ENCODE results near the gene ARHGEF1.

The ARHGEF1 gene

DNA sequence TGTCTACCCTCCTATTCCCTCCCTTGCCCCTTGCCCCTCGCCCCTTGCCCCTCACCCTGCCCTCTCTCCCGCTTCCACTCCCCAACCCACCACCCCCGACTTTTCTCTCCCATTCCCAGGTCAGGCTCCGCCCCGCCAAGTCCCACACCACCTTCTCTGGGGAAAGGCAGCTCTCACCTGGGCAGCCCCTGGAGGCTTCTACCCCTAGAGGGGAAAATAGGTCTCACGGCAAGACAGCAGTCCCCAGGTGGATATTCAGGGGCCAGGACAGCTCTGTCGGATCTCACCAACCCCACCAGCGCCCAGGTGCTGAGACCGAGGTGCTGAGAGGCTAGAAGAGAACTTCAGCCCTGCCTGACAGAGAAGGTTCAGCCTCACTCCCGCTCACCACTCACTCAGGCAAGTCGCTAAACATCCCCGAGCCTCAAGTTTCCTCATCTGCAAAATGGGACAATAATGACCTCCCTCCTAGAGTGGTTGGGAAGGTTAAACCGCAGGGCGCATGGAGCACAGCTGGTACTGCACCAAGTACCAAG is 46.6 kb downstream of the ARHGEF1 start:
- no peak for TF ChIP-seq SIN3A (IDR thresholded peaks at IDR 0.05; ENCODE audit: borderline replicate concordance, insufficient read depth, low read length)
- TF ChIP-seq, protein P1, sequence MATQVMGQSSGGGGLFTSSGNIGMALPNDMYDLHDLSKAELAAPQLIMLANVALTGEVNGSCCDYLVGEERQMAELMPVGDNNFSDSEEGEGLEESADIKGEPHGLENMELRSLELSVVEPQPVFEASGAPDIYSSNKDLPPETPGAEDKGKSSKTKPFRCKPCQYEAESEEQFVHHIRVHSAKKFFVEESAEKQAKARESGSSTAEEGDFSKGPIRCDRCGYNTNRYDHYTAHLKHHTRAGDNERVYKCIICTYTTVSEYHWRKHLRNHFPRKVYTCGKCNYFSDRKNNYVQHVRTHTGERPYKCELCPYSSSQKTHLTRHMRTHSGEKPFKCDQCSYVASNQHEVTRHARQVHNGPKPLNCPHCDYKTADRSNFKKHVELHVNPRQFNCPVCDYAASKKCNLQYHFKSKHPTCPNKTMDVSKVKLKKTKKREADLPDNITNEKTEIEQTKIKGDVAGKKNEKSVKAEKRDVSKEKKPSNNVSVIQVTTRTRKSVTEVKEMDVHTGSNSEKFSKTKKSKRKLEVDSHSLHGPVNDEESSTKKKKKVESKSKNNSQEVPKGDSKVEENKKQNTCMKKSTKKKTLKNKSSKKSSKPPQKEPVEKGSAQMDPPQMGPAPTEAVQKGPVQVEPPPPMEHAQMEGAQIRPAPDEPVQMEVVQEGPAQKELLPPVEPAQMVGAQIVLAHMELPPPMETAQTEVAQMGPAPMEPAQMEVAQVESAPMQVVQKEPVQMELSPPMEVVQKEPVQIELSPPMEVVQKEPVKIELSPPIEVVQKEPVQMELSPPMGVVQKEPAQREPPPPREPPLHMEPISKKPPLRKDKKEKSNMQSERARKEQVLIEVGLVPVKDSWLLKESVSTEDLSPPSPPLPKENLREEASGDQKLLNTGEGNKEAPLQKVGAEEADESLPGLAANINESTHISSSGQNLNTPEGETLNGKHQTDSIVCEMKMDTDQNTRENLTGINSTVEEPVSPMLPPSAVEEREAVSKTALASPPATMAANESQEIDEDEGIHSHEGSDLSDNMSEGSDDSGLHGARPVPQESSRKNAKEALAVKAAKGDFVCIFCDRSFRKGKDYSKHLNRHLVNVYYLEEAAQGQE (IDR thresholded peaks at IDR 0.05; ENCODE audit: insufficient read depth in 1 of 2, low read depth in 2 of 2, low read length in 2 of 2) = no peak
- no peak for TF ChIP-seq TAF1 (IDR thresholded peaks at IDR 0.05; ENCODE audit: borderline replicate concordance, insufficient read depth, low read length)
- TF ChIP-seq FOXP2 (optimal IDR thresholded peaks at IDR 0.05; ENCODE audit: borderline replicate concordance, extremely low read depth, extremely low read length, insufficient read depth) = no peak
- no peak for TF ChIP-seq POLR2AphosphoS5 (IDR thresholded peaks at IDR 0.05; ENCODE audit: low read depth, low read length)

DNA sequence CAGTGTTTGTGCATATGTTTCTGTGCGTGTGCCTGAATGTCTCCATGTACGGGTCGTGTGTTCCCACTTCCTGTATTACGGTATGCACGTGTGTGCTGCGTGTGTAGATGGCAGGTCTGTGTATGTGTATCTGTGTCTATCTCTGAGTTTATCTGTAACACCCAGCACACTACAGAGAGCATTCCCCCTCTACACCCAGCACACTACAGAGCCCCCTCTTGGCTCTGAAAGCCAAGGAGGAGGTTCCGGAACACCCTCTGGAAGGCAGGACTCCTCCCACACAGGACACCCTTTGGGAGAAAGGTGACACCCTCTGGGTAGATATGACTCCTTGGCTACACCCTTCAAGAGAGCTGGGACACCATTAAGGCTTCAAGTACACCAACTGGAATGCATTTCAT is 47.3 kb downstream of the ARHGEF1 start:
- TF ChIP-seq SIN3A (IDR thresholded peaks at IDR 0.05; ENCODE audit: borderline replicate concordance, insufficient read depth, low read length) (no peak), FOXP2 (optimal IDR thresholded peaks at IDR 0.05; ENCODE audit: borderline replicate concordance, extremely low read depth, extremely low read length, insufficient read depth) (no peak), POLR2AphosphoS5 (IDR thresholded peaks at IDR 0.05; ENCODE audit: low read depth, low read length) (no peak), TAF1 (IDR thresholded peaks at IDR 0.05; ENCODE audit: borderline replicate concordance, insufficient read depth, low read length) (no peak)
- TF ChIP-seq, protein P1 (IDR thresholded peaks at IDR 0.05; ENCODE audit: insufficient read depth in 1 of 2, low read depth in 2 of 2, low read length in 2 of 2) = no peak

DNA sequence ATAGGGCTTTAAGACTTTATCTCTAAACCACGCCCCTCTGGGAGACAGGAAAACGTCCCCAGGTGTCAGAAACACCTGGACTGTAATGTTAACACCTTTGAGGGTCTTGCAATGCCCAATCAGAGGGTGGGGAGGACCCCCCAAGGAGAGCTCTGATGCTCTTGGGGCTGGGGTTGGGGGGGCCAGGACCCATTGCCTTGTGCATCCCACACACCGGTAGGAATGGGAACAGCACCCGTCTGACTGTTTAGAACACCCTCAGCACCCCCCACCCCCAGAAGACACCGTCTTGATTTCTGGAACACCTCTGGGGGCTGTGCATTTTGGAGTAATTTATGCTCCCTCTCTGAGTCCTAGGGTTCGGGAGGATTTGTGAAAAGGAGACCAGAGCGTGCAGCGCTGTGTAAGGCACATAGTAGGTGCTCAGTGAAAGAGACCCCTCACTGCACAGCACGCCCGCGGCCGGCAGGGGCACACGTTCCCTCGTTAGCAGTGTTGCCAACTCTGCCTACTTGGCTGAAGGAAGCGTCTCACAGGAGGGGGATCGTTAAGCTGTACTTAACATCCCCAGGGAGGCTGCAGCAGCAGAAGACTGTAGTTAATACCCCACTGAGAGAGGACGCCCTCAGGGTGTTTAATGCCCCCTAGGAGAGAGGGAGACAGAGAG is 48.1 kb downstream of the ARHGEF1 start:
- TF ChIP-seq, protein P1 (IDR thresholded peaks at IDR 0.05; ENCODE audit: insufficient read depth in 1 of 2, low read depth in 2 of 2, low read length in 2 of 2) = no peak
- TF ChIP-seq POLR2AphosphoS5 (IDR thresholded peaks at IDR 0.05; ENCODE audit: low read depth, low read length) = no peak
- TF ChIP-seq FOXP2 (optimal IDR thresholded peaks at IDR 0.05; ENCODE audit: borderline replicate concordance, extremely low read depth, extremely low read length, insufficient read depth) = no peak
- TF ChIP-seq SIN3A (IDR thresholded peaks at IDR 0.05; ENCODE audit: borderline replicate concordance, insufficient read depth, low read length) = no peak
- TF ChIP-seq TAF1 (IDR thresholded peaks at IDR 0.05; ENCODE audit: borderline replicate concordance, insufficient read depth, low read length) = no peak

DNA sequence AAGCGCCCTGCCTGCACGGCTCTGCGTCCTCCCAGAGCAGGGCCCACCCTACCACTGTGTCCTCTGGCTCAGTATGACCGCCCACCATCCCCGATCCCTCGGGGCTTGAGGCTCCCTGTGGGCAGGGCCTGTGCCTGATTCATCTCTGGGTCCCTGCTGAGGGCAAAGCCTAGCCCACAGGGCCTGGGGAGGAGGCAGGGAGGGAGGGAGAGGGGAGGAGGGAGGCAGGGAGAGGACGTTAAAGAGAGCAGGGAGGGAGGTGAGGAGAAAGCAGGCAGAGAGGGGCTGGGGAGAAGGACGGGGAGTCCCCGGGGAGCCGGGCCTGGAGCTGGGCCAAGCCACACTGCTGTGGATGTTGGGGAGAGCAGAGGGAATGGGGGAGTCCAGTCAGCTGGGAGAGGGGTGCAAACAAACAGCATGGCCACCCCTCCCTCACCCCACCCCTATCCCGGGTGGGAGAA is 49.3 kb downstream of the ARHGEF1 start:
- no peak for TF ChIP-seq FOXP2 (optimal IDR thresholded peaks at IDR 0.05; ENCODE audit: borderline replicate concordance, extremely low read depth, extremely low read length, insufficient read depth)
- TF ChIP-seq TAF1 (IDR thresholded peaks at IDR 0.05; ENCODE audit: borderline replicate concordance, insufficient read depth, low read length) = no peak
- TF ChIP-seq POLR2AphosphoS5 (IDR thresholded peaks at IDR 0.05; ENCODE audit: low read depth, low read length) = no peak
- TF ChIP-seq, protein P1 (IDR thresholded peaks at IDR 0.05; ENCODE audit: insufficient read depth in 1 of 2, low read depth in 2 of 2, low read length in 2 of 2) = no peak
- TF ChIP-seq SIN3A (IDR thresholded peaks at IDR 0.05; ENCODE audit: borderline replicate concordance, insufficient read depth, low read length) = no peak

Measured in PFSK-1 (cell line).